CD4-positive, alpha-beta T cell (primary cell): ENCODE data around the gene UPB1. TPM values are rescaled to one million over a fixed set of nuclear protein-coding genes. Genes with fewer than 3 reads are reported as not detected.
A peak's percentile ranks its signal among the peaks of the same experiment; 100 is the strongest.

Experiments used
- ATAC-seq: fragments of 200-7000 bp; cut with Tn5 transposase; one replicate; pipeline ENCODE4 v1.10.0; 2022; ENCODE audit warnings: mild to moderate bottlenecking; ENCODE audit not compliant: poor library complexity
- CTCF ChIA-PET: fragments of 350-600 bp; sonication (Branson Sonifier 250); formaldehyde crosslinking; loops from one replicate; lab custom pipeline; 2021; ENCODE audit warnings: antibody characterized with exemption, inconsistent platforms; lab: Charles Lee
- POLR2A ChIA-PET: fragments of 350-600 bp; sonication (Branson Sonifier 250); formaldehyde crosslinking; loops from one replicate; lab custom pipeline; 2021; ENCODE audit warnings: antibody characterized with exemption, inconsistent platforms; lab: Charles Lee
- DNase-seq, 14 experiments: peaks; one replicate each; pipeline ENCODE4 v3.0.0-alpha.2; 2013 to 2020; ENCODE audit warnings: mixed read lengths in 2 of 14
- H3K27ac ChIP-seq, 2 donors: one replicate each; pipeline versions ENCODE4 v1.5.1 to v1.7.0; 2013; ENCODE audit warnings: low read length in 2 of 2, low read depth in 1 of 2, mild to moderate bottlenecking in 1 of 2
- H3K27me3 ChIP-seq, 2 experiments: 1 replicate in 1 of 2; 2 replicates in 1 of 2; pipeline versions ENCODE4 v1.6.1 to v1.7.0; 2013; ENCODE audit warnings: low read length in 2 of 2, control low read depth in 1 of 2, mild to moderate bottlenecking in 1 of 2, moderate library complexity in 1 of 2; ENCODE audit not compliant: insufficient read depth in 2 of 2, control insufficient read depth in 1 of 2
- H3K36me3 ChIP-seq: one replicate; pipeline ENCODE4 v1.6.1; 2013; ENCODE audit warnings: low read length, control low read depth; ENCODE audit not compliant: insufficient read depth
- H3K4me1 ChIP-seq: one replicate; pipeline ENCODE4 v1.6.1; 2013; ENCODE audit warnings: low read length, control low read depth; ENCODE audit not compliant: insufficient read depth
- H3K4me3 ChIP-seq: one replicate; pipeline ENCODE4 v1.5.1; 2013; ENCODE audit warnings: mild to moderate bottlenecking, low read length, moderate library complexity
- H3K9me3 ChIP-seq, 2 experiments: 1 replicate in 1 of 2; 2 replicates in 1 of 2; pipeline versions ENCODE4 v1.6.1 to v1.7.0; 2013; ENCODE audit warnings: low read length in 2 of 2, mild to moderate bottlenecking in 2 of 2, control low read depth in 1 of 2, moderate library complexity in 1 of 2; ENCODE audit not compliant: control insufficient read depth in 1 of 2, insufficient read depth in 1 of 2
- H3K27ac Mint-ChIP-seq: one replicate; pipeline ENCODE4 v1.8.0; 2020; ENCODE audit warnings: mixed read lengths
- H3K27me3 Mint-ChIP-seq: one replicate; pipeline ENCODE4 v1.8.0; 2021; ENCODE audit warnings: mixed read lengths
- H3K36me3 Mint-ChIP-seq: one replicate; pipeline ENCODE4 v1.8.0; 2021; ENCODE audit warnings: low read depth, mixed read lengths
- H3K4me1 Mint-ChIP-seq: one replicate; pipeline ENCODE4 v1.8.0; 2021; ENCODE audit warnings: low read depth, mixed read lengths
- H3K4me3 Mint-ChIP-seq: one replicate; pipeline ENCODE4 v1.8.0; 2020; ENCODE audit warnings: mild to moderate bottlenecking, mixed read lengths
- H3K9me3 Mint-ChIP-seq: one replicate; pipeline ENCODE4 v1.8.0; 2020; ENCODE audit warnings: mixed read lengths
- CTCF ChIP-seq: fragments of 200-600 bp; IDR thresholded peaks from one replicate; pipeline ENCODE4 v1.8.0; 2022; ENCODE audit warnings: antibody characterized with exemption, mild to moderate bottlenecking
- intact Hi-C, 2 experiments: fragments of 100-400 bp; cut with DNase I in 1 of 2; cut with micrococcal nuclease in 1 of 2; formaldehyde crosslinking; loops; one replicate each; pipeline versions ENCODE4 v1.15.1 to v1.9.0; 2023 to 2025; cut with DNase I, micrococcal nuclease
- total RNA-seq, 174 experiments: library from RNA in 2 of 174; stranded (reverse) in 2 of 174; gene quantifications; one replicate each; pipeline ENCODE4 v1.2.3 and lab custom pipeline; 2021 to 2026

UPB1 gene
- total RNA-seq, 2 experiments from 2014 or later, result 2.7 to 3.7 TPM

- CTCF ChIA-PET, result interaction anchor here (3.5 kb wide), 1 partner anchor 61 kb away, joined by 14 read pairs; no protein-coding TSS in a partner anchor
- POLR2A ChIA-PET, result no interaction called here
Measured at GRCh38 chr22:24485170-24485569, 10.0 kb upstream of the UPB1 start.

GRCh38 chr22:24485608-24486007 lies 9.5 kb upstream of the UPB1 start:
- intact Hi-C loops, result loop anchor here (2.0 to 5.0 kb wide), 2 partner anchors 61 to 63 kb away; no protein-coding TSS in a partner anchor
- H3K9me3 Mint-ChIP-seq, result no peaks in the 10 kb centered on the region
- peak; percentile 53 for TF ChIP-seq CTCF
- Histone ChIP-seq H3K27ac (no peak overlapping the region), H3K4me1 (no peaks in the 10 kb centered on the region), H3K27me3 (no peaks in the 10 kb centered on the region), H3K36me3 (no peaks in the 10 kb centered on the region), H3K4me3 (no peak overlapping the region), H3K9me3 (no peaks in the 10 kb centered on the region)
- no peaks in the 10 kb centered on the region for H3K36me3 Mint-ChIP-seq
- H3K27ac Mint-ChIP-seq, result no peak overlapping the region
- H3K27me3 Mint-ChIP-seq, result no peaks in the 10 kb centered on the region
- ChIA-PET POLR2A (no interaction called here), CTCF (interaction anchor here (3.5 kb wide), 1 partner anchor 62 kb away, joined by 14 read pairs; no protein-coding TSS in a partner anchor)
- peak; percentile 62 for ATAC-seq
- no peak overlapping the region for H3K4me3 Mint-ChIP-seq
- DNase-seq, result peak in 5 of 14 experiments; percentile 7 to 59 (median 46)
- no peaks in the 10 kb centered on the region for H3K4me1 Mint-ChIP-seq

More at GRCh38 chr22:24485170-24485569, 10.0 kb upstream of the UPB1 start:
- H3K27me3 Mint-ChIP-seq, result no peaks in the 10 kb centered on the region
- no peaks in the 10 kb centered on the region for H3K36me3 Mint-ChIP-seq
- no peaks in the 10 kb centered on the region for H3K4me1 ChIP-seq
- H3K27ac Mint-ChIP-seq, result no peak overlapping the region
- H3K9me3 Mint-ChIP-seq, result no peaks in the 10 kb centered on the region
- no peaks in the 10 kb centered on the region for H3K4me1 Mint-ChIP-seq
- no peaks in the 10 kb centered on the region for H3K36me3 ChIP-seq
- H3K27ac ChIP-seq, result no peak overlapping the region
- no peak overlapping the region for H3K4me3 ChIP-seq
- no peak for DNase-seq
- no peaks in the 10 kb centered on the region for H3K9me3 ChIP-seq
- ATAC-seq, result no peak
- no peak for TF ChIP-seq CTCF
- H3K4me3 Mint-ChIP-seq, result no peak overlapping the region
- intact Hi-C loops, result loop anchor here (2.0 to 5.0 kb wide), 2 partner anchors 60 to 63 kb away; no protein-coding TSS in a partner anchor
- no peaks in the 10 kb centered on the region for H3K27me3 ChIP-seq

GRCh38 chr22:24486501-24486921 lies 8.6 kb upstream of the UPB1 start:
- intact Hi-C loops, result loop anchor here in 1 of 2 experiments (5.0 kb wide), 1 partner anchor 64 kb away; no protein-coding TSS in a partner anchor
- no peaks in the 10 kb centered on the region for H3K27me3 ChIP-seq
- H3K36me3 ChIP-seq, result no peaks in the 10 kb centered on the region
- no peaks in the 10 kb centered on the region for H3K4me1 ChIP-seq
- H3K27me3 Mint-ChIP-seq, result no peaks in the 10 kb centered on the region
- POLR2A ChIA-PET, result no interaction called here
- H3K4me3 Mint-ChIP-seq, result no peak overlapping the region
- ATAC-seq (no peak), DNase-seq (peak in 1 of 14 experiments; percentile 39)
- no peaks in the 10 kb centered on the region for H3K9me3 Mint-ChIP-seq
- H3K36me3 Mint-ChIP-seq, result no peaks in the 10 kb centered on the region
- H3K9me3 ChIP-seq, result no peaks in the 10 kb centered on the region
- TF ChIP-seq CTCF, result no peak
- no peaks in the 10 kb centered on the region for H3K4me1 Mint-ChIP-seq
- CTCF ChIA-PET, result interaction anchor here (0.6 kb wide), 1 partner anchor 49 kb away, joined by 3 read pairs; no protein-coding TSS in a partner anchor
- H3K4me3 ChIP-seq, result no peak overlapping the region
- H3K27ac ChIP-seq, result no peak overlapping the region
- no peak overlapping the region for H3K27ac Mint-ChIP-seq
